ENCODE measurements around the gene STARD5. TPM values are rescaled to one million over a fixed set of nuclear protein-coding genes. Genes with fewer than 3 reads are reported as not detected.

Gene STARD5
- total and polyA plus RNA-seq, 2 experiments from 2014 or later = 3.8 to 10.1 TPM

DNA sequence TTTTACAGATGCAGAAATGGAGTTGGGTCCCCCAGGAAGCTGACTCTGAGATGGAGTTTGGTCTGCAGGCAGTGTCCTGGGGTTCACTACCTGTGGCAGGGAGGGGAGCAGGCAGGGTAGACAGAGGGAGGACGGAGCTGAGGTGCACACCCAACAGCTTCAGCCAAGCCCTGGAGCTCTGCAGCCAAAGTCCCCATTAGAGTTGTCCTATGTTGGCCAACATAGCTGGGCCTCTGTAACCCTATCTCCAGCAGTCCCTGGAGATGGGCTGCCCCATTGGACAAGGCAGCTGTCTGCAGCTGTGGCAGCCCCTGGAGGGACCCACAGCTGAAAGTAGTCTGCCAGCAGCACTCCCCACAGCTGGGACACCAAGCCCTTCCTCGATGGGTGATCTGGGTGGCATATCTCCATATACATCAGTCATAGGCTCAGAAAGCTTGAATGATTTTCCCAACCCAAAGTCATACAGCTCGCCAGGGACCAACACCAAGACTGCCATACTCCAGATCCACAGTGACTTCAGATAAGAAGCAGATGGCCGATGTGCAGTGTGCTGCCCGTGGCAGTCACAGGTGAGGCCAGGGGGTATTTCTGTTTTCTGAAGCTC, 31.9 kb downstream of the STARD5 start (continued):
- TF ChIP-seq, protein P1, sequence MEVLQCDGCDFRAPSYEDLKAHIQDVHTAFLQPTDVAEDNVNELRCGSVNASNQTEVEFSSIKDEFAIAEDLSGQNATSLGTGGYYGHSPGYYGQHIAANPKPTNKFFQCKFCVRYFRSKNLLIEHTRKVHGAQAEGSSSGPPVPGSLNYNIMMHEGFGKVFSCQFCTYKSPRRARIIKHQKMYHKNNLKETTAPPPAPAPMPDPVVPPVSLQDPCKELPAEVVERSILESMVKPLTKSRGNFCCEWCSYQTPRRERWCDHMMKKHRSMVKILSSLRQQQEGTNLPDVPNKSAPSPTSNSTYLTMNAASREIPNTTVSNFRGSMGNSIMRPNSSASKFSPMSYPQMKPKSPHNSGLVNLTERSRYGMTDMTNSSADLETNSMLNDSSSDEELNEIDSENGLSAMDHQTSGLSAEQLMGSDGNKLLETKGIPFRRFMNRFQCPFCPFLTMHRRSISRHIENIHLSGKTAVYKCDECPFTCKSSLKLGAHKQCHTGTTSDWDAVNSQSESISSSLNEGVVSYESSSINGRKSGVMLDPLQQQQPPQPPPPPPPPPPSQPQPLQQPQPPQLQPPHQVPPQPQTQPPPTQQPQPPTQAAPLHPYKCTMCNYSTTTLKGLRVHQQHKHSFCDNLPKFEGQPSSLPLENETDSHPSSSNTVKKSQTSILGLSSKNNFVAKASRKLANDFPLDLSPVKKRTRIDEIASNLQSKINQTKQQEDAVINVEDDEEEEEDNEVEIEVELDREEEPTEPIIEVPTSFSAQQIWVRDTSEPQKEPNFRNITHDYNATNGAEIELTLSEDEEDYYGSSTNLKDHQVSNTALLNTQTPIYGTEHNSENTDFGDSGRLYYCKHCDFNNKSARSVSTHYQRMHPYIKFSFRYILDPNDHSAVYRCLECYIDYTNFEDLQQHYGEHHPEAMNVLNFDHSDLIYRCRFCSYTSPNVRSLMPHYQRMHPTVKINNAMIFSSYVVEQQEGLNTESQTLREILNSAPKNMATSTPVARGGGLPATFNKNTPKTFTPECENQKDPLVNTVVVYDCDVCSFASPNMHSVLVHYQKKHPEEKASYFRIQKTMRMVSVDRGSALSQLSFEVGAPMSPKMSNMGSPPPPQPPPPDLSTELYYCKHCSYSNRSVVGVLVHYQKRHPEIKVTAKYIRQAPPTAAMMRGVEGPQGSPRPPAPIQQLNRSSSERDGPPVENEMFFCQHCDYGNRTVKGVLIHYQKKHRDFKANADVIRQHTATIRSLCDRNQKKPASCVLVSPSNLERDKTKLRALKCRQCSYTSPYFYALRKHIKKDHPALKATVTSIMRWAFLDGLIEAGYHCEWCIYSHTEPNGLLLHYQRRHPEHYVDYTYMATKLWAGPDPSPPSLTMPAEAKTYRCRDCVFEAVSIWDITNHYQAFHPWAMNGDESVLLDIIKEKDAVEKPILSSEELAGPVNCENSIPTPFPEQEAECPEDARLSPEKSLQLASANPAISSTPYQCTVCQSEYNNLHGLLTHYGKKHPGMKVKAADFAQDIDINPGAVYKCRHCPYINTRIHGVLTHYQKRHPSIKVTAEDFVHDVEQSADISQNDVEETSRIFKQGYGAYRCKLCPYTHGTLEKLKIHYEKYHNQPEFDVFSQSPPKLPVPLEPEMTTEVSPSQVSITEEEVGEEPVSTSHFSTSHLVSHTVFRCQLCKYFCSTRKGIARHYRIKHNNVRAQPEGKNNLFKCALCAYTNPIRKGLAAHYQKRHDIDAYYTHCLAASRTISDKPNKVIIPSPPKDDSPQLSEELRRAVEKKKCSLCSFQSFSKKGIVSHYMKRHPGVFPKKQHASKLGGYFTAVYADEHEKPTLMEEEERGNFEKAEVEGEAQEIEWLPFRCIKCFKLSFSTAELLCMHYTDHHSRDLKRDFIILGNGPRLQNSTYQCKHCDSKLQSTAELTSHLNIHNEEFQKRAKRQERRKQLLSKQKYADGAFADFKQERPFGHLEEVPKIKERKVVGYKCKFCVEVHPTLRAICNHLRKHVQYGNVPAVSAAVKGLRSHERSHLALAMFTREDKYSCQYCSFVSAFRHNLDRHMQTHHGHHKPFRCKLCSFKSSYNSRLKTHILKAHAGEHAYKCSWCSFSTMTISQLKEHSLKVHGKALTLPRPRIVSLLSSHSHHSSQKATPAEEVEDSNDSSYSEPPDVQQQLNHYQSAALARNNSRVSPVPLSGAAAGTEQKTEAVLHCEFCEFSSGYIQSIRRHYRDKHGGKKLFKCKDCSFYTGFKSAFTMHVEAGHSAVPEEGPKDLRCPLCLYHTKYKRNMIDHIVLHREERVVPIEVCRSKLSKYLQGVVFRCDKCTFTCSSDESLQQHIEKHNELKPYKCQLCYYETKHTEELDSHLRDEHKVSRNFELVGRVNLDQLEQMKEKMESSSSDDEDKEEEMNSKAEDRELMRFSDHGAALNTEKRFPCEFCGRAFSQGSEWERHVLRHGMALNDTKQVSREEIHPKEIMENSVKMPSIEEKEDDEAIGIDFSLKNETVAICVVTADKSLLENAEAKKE (CRISPR knock-in tag; IDR thresholded peaks at IDR 0.05) = no peak
- TF ChIP-seq STAT1 (IDR thresholded peaks at IDR 0.05; ENCODE audit: unreplicated experiment) (no peak), EZH2 (IDR thresholded peaks at IDR 0.05; ENCODE audit: low read depth, unreplicated experiment) (no peak), ZNF114 (CRISPR knock-in tag; IDR thresholded peaks at IDR 0.05) (no peak), EZH2phosphoT487 (IDR thresholded peaks at IDR 0.05; ENCODE audit: unreplicated experiment) (no peak)
- TF ChIP-seq, protein P2, sequence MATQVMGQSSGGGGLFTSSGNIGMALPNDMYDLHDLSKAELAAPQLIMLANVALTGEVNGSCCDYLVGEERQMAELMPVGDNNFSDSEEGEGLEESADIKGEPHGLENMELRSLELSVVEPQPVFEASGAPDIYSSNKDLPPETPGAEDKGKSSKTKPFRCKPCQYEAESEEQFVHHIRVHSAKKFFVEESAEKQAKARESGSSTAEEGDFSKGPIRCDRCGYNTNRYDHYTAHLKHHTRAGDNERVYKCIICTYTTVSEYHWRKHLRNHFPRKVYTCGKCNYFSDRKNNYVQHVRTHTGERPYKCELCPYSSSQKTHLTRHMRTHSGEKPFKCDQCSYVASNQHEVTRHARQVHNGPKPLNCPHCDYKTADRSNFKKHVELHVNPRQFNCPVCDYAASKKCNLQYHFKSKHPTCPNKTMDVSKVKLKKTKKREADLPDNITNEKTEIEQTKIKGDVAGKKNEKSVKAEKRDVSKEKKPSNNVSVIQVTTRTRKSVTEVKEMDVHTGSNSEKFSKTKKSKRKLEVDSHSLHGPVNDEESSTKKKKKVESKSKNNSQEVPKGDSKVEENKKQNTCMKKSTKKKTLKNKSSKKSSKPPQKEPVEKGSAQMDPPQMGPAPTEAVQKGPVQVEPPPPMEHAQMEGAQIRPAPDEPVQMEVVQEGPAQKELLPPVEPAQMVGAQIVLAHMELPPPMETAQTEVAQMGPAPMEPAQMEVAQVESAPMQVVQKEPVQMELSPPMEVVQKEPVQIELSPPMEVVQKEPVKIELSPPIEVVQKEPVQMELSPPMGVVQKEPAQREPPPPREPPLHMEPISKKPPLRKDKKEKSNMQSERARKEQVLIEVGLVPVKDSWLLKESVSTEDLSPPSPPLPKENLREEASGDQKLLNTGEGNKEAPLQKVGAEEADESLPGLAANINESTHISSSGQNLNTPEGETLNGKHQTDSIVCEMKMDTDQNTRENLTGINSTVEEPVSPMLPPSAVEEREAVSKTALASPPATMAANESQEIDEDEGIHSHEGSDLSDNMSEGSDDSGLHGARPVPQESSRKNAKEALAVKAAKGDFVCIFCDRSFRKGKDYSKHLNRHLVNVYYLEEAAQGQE (IDR thresholded peaks at IDR 0.05; ENCODE audit: unreplicated experiment) = no peak

Data from GM23338 (cell line).